ENCODE measurements around the gene HYAL3. TPM values are rescaled to one million over a fixed set of nuclear protein-coding genes. Genes with fewer than 3 reads are reported as not detected.

HYAL3 gene
- total and polyA plus RNA-seq, 2 donors (not counting 1 experiment from before 2014, with no cell fraction given): 3.7 to 4.2 TPM

DNA sequence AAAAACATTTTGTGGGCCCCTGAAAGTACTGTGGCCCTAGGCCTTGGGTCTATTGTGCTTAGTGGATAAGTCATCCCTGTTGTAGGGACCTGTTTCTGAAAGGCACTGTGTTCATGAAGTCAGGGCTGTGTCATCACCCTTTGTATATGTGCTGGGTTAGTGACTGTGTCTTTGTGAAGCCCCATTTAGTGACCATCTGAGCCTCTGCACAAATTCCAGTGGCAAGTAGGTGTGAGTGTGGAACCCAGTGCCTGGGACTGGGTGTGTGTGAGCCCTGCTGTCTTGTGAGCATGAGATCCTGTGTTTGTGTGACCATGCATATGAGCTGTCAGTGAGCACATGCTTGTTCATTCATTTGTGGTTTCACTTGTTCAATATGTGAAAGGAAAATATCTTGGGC is 5.4 kb upstream of the HYAL3 start:
- Mint-ChIP-seq H3K4me3 (no peak overlapping the region), H3K27me3 (no peaks in the 10 kb centered on the region), H3K27ac (peak overlapping the region; percentile 20), H3K4me1 (peaks cover 19% of the 10 kb centered on the region), H3K9me3 (ENCODE audit: insufficient read depth) (no peaks in the 10 kb centered on the region)
- no peaks in the 10 kb centered on the region for H4K20me1 ChIP-seq (ENCODE audit: control insufficient read depth, insufficient read depth, low read length, poor library complexity, severe bottlenecking)
- intact Hi-C loops (cut with micrococcal nuclease): no loop called here
- H3K36me3 ChIP-seq (replicated peaks in 1 of 2; ENCODE audit: control extremely low read depth in 1 of 2, control insufficient read depth in 1 of 2, extremely low read depth in 1 of 2, insufficient read depth in 2 of 2, low read length in 1 of 2): no peaks in the 10 kb centered on the region
- no peaks in the 10 kb centered on the region for H3K27me3 ChIP-seq (replicated peaks in 1 of 4; ENCODE audit: control extremely low read depth in 1 of 4, control insufficient read depth in 3 of 4, insufficient read depth in 4 of 4, low read length in 3 of 4)
- peaks cover 10 to 15% of the 10 kb centered on the region in 2 donors for H3K4me1 ChIP-seq (ENCODE audit: control insufficient read depth in 2 of 2, insufficient read depth in 2 of 2, low read length in 2 of 2)
- ATAC-seq (ENCODE audit: low read depth) (no peak), DNase-seq (no peak)
- no peak overlapping the region for H3K4me3 ChIP-seq (ENCODE audit: control extremely low read depth in 1 of 5, extremely low read depth in 1 of 5, insufficient read depth in 1 of 5, low read depth in 2 of 5, low read length in 4 of 5)
- ChIA-PET CTCF (no interaction called here), POLR2A (interaction anchor here (0.6 kb wide), 1 partner anchor 31 kb away, joined by 3 read pairs; no protein-coding TSS in a partner anchor)
- no peak overlapping the region for H3K27ac ChIP-seq (ENCODE audit: low read length in 2 of 2)
- no peak for TF ChIP-seq EZH2 (IDR thresholded peaks at IDR 0.05; ENCODE audit: borderline replicate concordance, insufficient read depth, low read depth, low read length, poor library complexity, severe bottlenecking)
- TF ChIP-seq, protein P1, sequence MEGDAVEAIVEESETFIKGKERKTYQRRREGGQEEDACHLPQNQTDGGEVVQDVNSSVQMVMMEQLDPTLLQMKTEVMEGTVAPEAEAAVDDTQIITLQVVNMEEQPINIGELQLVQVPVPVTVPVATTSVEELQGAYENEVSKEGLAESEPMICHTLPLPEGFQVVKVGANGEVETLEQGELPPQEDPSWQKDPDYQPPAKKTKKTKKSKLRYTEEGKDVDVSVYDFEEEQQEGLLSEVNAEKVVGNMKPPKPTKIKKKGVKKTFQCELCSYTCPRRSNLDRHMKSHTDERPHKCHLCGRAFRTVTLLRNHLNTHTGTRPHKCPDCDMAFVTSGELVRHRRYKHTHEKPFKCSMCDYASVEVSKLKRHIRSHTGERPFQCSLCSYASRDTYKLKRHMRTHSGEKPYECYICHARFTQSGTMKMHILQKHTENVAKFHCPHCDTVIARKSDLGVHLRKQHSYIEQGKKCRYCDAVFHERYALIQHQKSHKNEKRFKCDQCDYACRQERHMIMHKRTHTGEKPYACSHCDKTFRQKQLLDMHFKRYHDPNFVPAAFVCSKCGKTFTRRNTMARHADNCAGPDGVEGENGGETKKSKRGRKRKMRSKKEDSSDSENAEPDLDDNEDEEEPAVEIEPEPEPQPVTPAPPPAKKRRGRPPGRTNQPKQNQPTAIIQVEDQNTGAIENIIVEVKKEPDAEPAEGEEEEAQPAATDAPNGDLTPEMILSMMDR (IDR thresholded peaks at IDR 0.05): no peak
- H3K9ac ChIP-seq (ENCODE audit: low read length): no peak overlapping the region
- H3K9me3 ChIP-seq (ENCODE audit: control extremely low read depth in 1 of 3, control insufficient read depth in 2 of 3, insufficient read depth in 1 of 3, low read length in 2 of 3): peaks cover 0 to 23% (median 0%) of the 10 kb centered on the region in 3 donors
- H2AFZ ChIP-seq (ENCODE audit: insufficient read depth, low read depth, low read length, poor library complexity, severe bottlenecking): no peak overlapping the region
- no peak overlapping the region for H3K4me2 ChIP-seq (replicated peaks; ENCODE audit: low read depth, low read length, poor library complexity, severe bottlenecking)
- H3K79me2 ChIP-seq (ENCODE audit: control insufficient read depth, insufficient read depth, low read length): peaks cover 5% of the 10 kb centered on the region

DNA sequence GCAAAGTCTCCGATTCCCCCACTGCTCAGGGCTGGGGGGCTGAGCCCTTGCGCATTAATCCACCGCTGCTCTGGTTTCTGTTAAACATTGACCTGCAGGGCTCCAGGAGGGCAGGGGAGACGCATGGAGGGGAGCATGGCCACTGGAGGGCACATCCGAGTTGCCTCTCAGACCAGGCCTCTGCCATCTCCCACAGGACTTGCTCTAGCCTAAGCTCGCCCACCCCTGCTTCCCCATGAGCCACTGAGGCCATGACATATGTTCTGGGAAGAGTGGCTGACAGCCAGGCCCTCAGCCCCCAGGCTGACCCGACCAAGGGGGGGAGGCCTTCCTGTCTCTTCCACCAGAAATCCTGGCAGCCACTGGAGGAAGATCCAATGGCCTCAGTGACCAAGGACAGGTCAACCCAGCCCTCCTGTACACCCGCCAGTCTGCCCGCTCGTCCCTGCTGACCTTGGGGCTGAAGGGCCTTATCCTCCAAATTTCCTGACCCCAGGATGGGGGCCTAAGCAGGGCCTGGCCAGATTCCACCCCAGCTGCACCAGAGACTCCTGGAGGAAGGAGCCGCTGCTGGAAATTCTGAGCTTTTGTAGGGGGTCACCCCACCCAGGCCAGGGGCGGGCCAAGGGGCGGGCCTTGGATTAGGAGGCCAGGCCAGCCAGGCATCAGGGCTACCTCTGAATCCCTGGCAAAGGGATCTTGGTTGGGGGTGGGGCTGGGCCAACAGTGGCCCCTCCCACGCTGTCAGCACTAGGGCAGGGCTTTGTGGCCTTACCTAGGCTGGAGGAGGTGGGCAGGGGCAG is 4.0 kb upstream of the HYAL3 start, which contains the start of gene HYAL1:
HYAL1 (minus strand) TSS at position 562 of the 803 bp plus-strand sequence. CDS start 618 bp downstream, outside the sequence.
- peaks cover 9% of the 10 kb centered on the region for H3K79me2 ChIP-seq (ENCODE audit: control insufficient read depth, insufficient read depth, low read length)
- peaks cover 30% of the 10 kb centered on the region for H3K4me1 Mint-ChIP-seq
- peaks cover 14 to 24% of the 10 kb centered on the region in 2 donors for H3K4me1 ChIP-seq (ENCODE audit: control insufficient read depth in 2 of 2, insufficient read depth in 2 of 2, low read length in 2 of 2)
- no peak within 1 kb of the TSS for H3K27ac ChIP-seq (ENCODE audit: low read length in 2 of 2)
- H3K9ac ChIP-seq (ENCODE audit: low read length): no peak within 1 kb of the TSS
- TF ChIP-seq EZH2 (IDR thresholded peaks at IDR 0.05; ENCODE audit: borderline replicate concordance, insufficient read depth, low read depth, low read length, poor library complexity, severe bottlenecking): no peak
- TF ChIP-seq, protein P1 (IDR thresholded peaks at IDR 0.05): no peak
- no peak for ATAC-seq (ENCODE audit: low read depth)
- H3K4me2 ChIP-seq (replicated peaks; ENCODE audit: low read depth, low read length, poor library complexity, severe bottlenecking): no peak within 1 kb of the TSS
- H3K4me3 Mint-ChIP-seq: no peak within 1 kb of the TSS
- H2AFZ ChIP-seq (ENCODE audit: insufficient read depth, low read depth, low read length, poor library complexity, severe bottlenecking): no peak within 1 kb of the TSS
- H3K4me3 ChIP-seq (ENCODE audit: control extremely low read depth in 1 of 5, extremely low read depth in 1 of 5, insufficient read depth in 1 of 5, low read depth in 2 of 5, low read length in 4 of 5): no peak within 1 kb of the TSS
- WGBS (ENCODE audit: insufficient coverage): 84% methylated on average over 14 of the region's 14 CpGs
- no peaks in the 10 kb centered on the region for H3K9me3 Mint-ChIP-seq (ENCODE audit: insufficient read depth)
- H4K20me1 ChIP-seq (ENCODE audit: control insufficient read depth, insufficient read depth, low read length, poor library complexity, severe bottlenecking): no peaks in the 10 kb centered on the region
- ChIA-PET POLR2A (no interaction called here), CTCF (interaction anchor here (0.5 to 0.6 kb wide), 2 partner anchors 22 to 51 kb away, joined by 3 read pairs; no protein-coding TSS in a partner anchor)
- no peaks in the 10 kb centered on the region for H3K27me3 ChIP-seq (replicated peaks in 1 of 4; ENCODE audit: control extremely low read depth in 1 of 4, control insufficient read depth in 3 of 4, insufficient read depth in 4 of 4, low read length in 3 of 4)
- no peaks in the 10 kb centered on the region for H3K27me3 Mint-ChIP-seq
- DNase-seq: no peak
- H3K27ac Mint-ChIP-seq: no peak within 1 kb of the TSS
- no peaks in the 10 kb centered on the region for H3K36me3 ChIP-seq (replicated peaks in 1 of 2; ENCODE audit: control extremely low read depth in 1 of 2, control insufficient read depth in 1 of 2, extremely low read depth in 1 of 2, insufficient read depth in 2 of 2, low read length in 1 of 2)
- intact Hi-C loops (cut with micrococcal nuclease): no loop called here
- H3K9me3 ChIP-seq (ENCODE audit: control extremely low read depth in 1 of 3, control insufficient read depth in 2 of 3, insufficient read depth in 1 of 3, low read length in 2 of 3): peaks cover 0 to 9% (median 0%) of the 10 kb centered on the region in 3 donors

Measured in B cell (primary cell).